Kidney (tissue), 22 donors: Measurements from ENCODE around the gene IGF1. TPM values are rescaled to one million over a fixed set of nuclear protein-coding genes. Genes with fewer than 3 reads are reported as not detected.
A peak's percentile ranks its signal among the peaks of the same experiment; 100 is the strongest.

Experiments
- DNase-seq, 5 donors: peaks; one replicate each; pipeline ENCODE4 v3.0.0-alpha.2; 2013 to 2020
- FAIRE-seq: peaks from 2 replicates; lab custom pipeline; 2012; peaks lifted over from hg19 to GRCh38; lab: Jason Lieb, UNC
- H3K27ac ChIP-seq, 2 donors: one replicate each; pipeline ENCODE4 v1.7.0; 2013; ENCODE audit warnings: low read depth in 2 of 2, low read length in 2 of 2, inconsistent platforms in 1 of 2
- H3K27me3 ChIP-seq: one replicate; pipeline ENCODE4 v1.7.1; 2013; ENCODE audit warnings: low read length, inconsistent platforms; ENCODE audit not compliant: control insufficient read depth, insufficient read depth
- H3K36me3 ChIP-seq, 3 donors: one replicate each; pipeline versions ENCODE4 v1.7.0 to v1.7.1; 2013; ENCODE audit warnings: low read length in 3 of 3, control low read depth in 1 of 3, inconsistent platforms in 1 of 3; ENCODE audit not compliant: insufficient read depth in 3 of 3, control insufficient read depth in 2 of 3
- H3K4me1 ChIP-seq, 3 donors: one replicate each; pipeline versions ENCODE4 v1.7.0 to v1.7.1; 2013; ENCODE audit warnings: low read length in 3 of 3, inconsistent platforms in 1 of 3, low read depth in 1 of 3; ENCODE audit not compliant: control insufficient read depth in 2 of 3, insufficient read depth in 2 of 3
- H3K4me3 ChIP-seq, 3 donors: one replicate each; pipeline versions ENCODE4 v1.7.0 to v1.8.1; 2013; ENCODE audit warnings: low read length in 3 of 3, control low read depth in 1 of 3, inconsistent platforms in 1 of 3
- H3K9ac ChIP-seq, 3 donors: one replicate each; pipeline versions ENCODE4 v1.7.0 to v1.7.1; 2013; ENCODE audit warnings: low read length in 3 of 3, control low read depth in 1 of 3, inconsistent platforms in 1 of 3
- H3K9me3 ChIP-seq, 3 donors: one replicate each; pipeline versions ENCODE4 v1.7.0 to v1.7.1; 2013; ENCODE audit warnings: low read length in 3 of 3, control low read depth in 1 of 3, inconsistent platforms in 1 of 3; ENCODE audit not compliant: control insufficient read depth in 2 of 3, insufficient read depth in 1 of 3
- CTCF ChIP-seq: IDR thresholded peaks from 3 replicates; pipeline ENCODE4 v1.5.1; 2012; ENCODE audit warnings: mild to moderate bottlenecking, moderate library complexity, borderline replicate concordance; ENCODE audit not compliant: insufficient read depth; ENCODE audit errors: extremely low read depth
- intact Hi-C: fragments of 100-400 bp; cut with DNase I; formaldehyde crosslinking; loops from one replicate; pipeline ENCODE4 v1.11.1; 2022
- long read RNA-seq, 10 donors: library from polyadenylated mRNA in 1 of 10; unstranded in 1 of 10; transcript quantifications; one replicate each; pipeline ENCODE4 v2.0.0 and lab custom pipeline, GENCODE V29; 2021 to 2026
- polyA plus RNA-seq: library from polyadenylated mRNA; stranded (reverse); fragments of 350-450 nt; fragmentation: Illumina TruSeq; extraction: RNeasy Lipid Tissue Mini Kit (QIAGEN cat#74804); gene quantifications from one replicate; pipeline ENCODE4 v1.2.3, GENCODE V29; 2014; ENCODE audit warnings: low read depth, low replicate concordance; ENCODE audit not compliant: insufficient read depth
- total RNA-seq: library from RNA; stranded (reverse); fragmentation: NEBNext Ultra II Directional; extraction: Animal tissue kit (Norgen Biotek cat#: 25700); gene quantifications from one replicate; pipeline ENCODE4 v1.2.1, GENCODE V29; 2021
- donor health status: control.
- donor health status: control.
- donor health status: control.
- donor health status: control.
- donor health status: control.
- donor health status: DM: yes; HTN: yes; CAD: no.
- donor health status: Normal renal cell carcinoma (clear cell type).

The IGF1 gene
- total RNA-seq (7.2 TPM), polyA plus RNA-seq (0.71 TPM)
- long read RNA-seq, donor 1, full-length matches to known transcripts = 2 of 2 reads
- long read RNA-seq, donor 1, partial matches to known transcripts = 0 of 2 reads
- long read RNA-seq, donor 1, other reads (novel, unspliced or antisense) = 0 of 2 reads
- long read RNA-seq, donor 2 = 0 reads
- long read RNA-seq, donor 3, full-length matches to known transcripts = 1 of 1 reads
- long read RNA-seq, donor 3, partial matches to known transcripts = 0 of 1 reads
- long read RNA-seq, donor 3, other reads (novel, unspliced or antisense) = 0 of 1 reads
- long read RNA-seq, donor 4, full-length matches to known transcripts = 1 of 1 reads
- long read RNA-seq, donor 4, partial matches to known transcripts = 0 of 1 reads
- long read RNA-seq, donor 4, other reads (novel, unspliced or antisense) = 0 of 1 reads
- long read RNA-seq, donor 5 = 0 reads
- long read RNA-seq, donor 6, full-length matches to known transcripts = 1 of 1 reads
- long read RNA-seq, donor 6, partial matches to known transcripts = 0 of 1 reads
- long read RNA-seq, donor 6, other reads (novel, unspliced or antisense) = 0 of 1 reads
- long read RNA-seq, donor 7, partial matches to known transcripts = 0 of 2 reads
- long read RNA-seq, donor 7, other reads (novel, unspliced or antisense) = 1 of 2 reads
- long read RNA-seq, donor 8, partial matches to known transcripts = 0 of 1 reads
- long read RNA-seq, donor 8, other reads (novel, unspliced or antisense) = 0 of 1 reads
- long read RNA-seq, donor 9 = 0 reads
- long read RNA-seq, donor 10 = 0 reads

DNA sequence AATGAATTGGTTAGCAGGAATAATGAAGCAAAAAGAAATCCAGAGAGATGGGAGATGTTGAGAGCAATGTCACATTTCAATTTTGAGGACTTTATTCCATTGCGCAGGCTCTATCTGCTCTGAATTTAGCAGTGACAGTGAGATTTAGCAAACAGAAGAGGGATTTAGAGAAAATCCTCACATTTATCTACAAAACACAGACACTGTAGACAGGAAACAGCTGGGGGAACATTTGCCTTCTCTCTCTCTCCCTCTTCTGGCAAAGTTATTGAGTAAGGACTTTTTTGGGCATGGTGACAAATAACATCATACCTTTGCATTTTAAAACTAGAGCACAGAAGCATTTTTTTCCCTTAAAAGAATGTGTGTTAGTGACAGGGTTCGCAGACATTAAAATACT is at the start of gene IGF1:
Gene IGF1, minus strand, starts transcription at position 158 of the 400 bp plus-strand sequence. CDS start 182 bp downstream, outside the sequence.
- no peak for TF ChIP-seq CTCF
- DNase-seq = peak in 2 of 5 donors; percentile 44 to 77
- peaks cover 4 to 7% (median 6%) of the 10 kb centered on the region in 3 donors for H3K4me1 ChIP-seq
- H3K27me3 ChIP-seq = no peaks in the 10 kb centered on the region
- intact Hi-C loops = no loop called here
- no peaks in the 10 kb centered on the region for H3K36me3 ChIP-seq
- no peaks in the 10 kb centered on the region for H3K9me3 ChIP-seq
- no peak within 1 kb of the TSS for H3K9ac ChIP-seq
- FAIRE-seq = no peak
- H3K27ac ChIP-seq = no peak within 1 kb of the TSS
- H3K4me3 ChIP-seq = peak within 1 kb of the TSS; percentile 7 to 49 (median 30)

DNA sequence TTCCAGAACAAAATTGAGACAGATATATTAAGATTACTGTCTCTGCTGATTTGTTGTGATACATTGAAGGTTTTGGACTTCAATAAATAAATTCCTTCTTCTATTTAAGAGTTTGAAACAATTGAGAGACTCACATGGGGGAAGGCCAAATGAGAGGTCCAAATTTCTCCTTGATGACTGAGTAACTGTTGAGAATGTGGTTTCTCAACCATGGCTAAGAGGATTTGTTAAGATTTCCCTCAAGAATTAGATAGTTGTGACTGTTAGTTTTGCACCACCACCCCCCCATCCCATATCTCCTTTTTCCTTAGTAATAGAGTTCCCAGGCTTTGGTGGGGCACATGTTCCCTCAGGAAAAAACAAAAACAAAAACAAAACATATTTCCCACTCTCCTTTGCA is 47.7 kb upstream of the IGF1 start:
- DNase-seq (no peak), FAIRE-seq (no peak)
- H3K27me3 ChIP-seq = no peaks in the 10 kb centered on the region
- intact Hi-C loops = no loop called here
- no peaks in the 10 kb centered on the region for H3K4me1 ChIP-seq
- no peak overlapping the region for H3K27ac ChIP-seq
- no peaks in the 10 kb centered on the region for H3K36me3 ChIP-seq
- TF ChIP-seq CTCF = no peak
- H3K9ac ChIP-seq = no peak overlapping the region
- H3K9me3 ChIP-seq = no peaks in the 10 kb centered on the region
- H3K4me3 ChIP-seq = no peak overlapping the region

- Histone ChIP-seq H3K4me3 (no peak overlapping the region), H3K27me3 (no peaks in the 10 kb centered on the region)
These were observed 46.9 kb upstream of the IGF1 start for GRCh38 chr12:102527171-102527720.

More at GRCh38 chr12:102527171-102527720, 46.9 kb upstream of the IGF1 start:
- no peak for FAIRE-seq
- no peak for TF ChIP-seq CTCF
- Histone ChIP-seq H3K9ac (no peak overlapping the region), H3K27ac (no peak overlapping the region), H3K36me3 (no peaks in the 10 kb centered on the region), H3K4me1 (no peaks in the 10 kb centered on the region), H3K9me3 (no peaks in the 10 kb centered on the region)
- DNase-seq = no peak
- intact Hi-C loops = no loop called here
